GM19043 (cell line): Measurements from ENCODE around the gene PCDHGA6.
"Not testable (repeated sequence)": the region's sequence is repeated elsewhere in the genome, so short reads cannot be mapped to it uniquely, and the experiment has no call there.

Experiments
- ATAC-seq: cut with Tn5 transposase; IDR thresholded peaks from one replicate; pipeline ENCODE4 v1.9.1; 2021; ENCODE audit warnings: low read depth; ENCODE audit not compliant: unreplicated experiment

The PCDHGA6 gene

GRCh38 chr5:141359790-141360426 lies 13.8 kb upstream of the PCDHGA6 start, which contains the start of gene PCDHGB2:
PCDHGB2 (plus strand) TSS chr5:141359994; CDS start chr5:141360136, 142 bp downstream.
- ATAC-seq, result no peak

- ATAC-seq, result no peak
Observed at GRCh38 chr5:141360685-141361084, 13.0 kb upstream of the PCDHGA6 start.

GRCh38 chr5:141362719-141363118 lies 11.0 kb upstream of the PCDHGA6 start:
- ATAC-seq, result no peak

- no peak for ATAC-seq
Observed at GRCh38 chr5:141363952-141364660, 9.6 kb upstream of the PCDHGA6 start, which contains the start of gene PCDHGA5. PCDHGA5 (plus strand) TSS chr5:141364162; CDS start chr5:141364331, 169 bp downstream.

GRCh38 chr5:141366016-141366896 lies 7.4 kb upstream of the PCDHGA6 start:
- no peak for ATAC-seq

- peak; percentile 74 for ATAC-seq
Observed at GRCh38 chr5:141369994-141370848, 3.5 kb upstream of the PCDHGA6 start, which contains the start of gene PCDHGB3. PCDHGB3 (plus strand) TSS chr5:141370242; CDS start chr5:141370395, 153 bp downstream.

GRCh38 chr5:141371572-141372475 lies 1.9 kb upstream of the PCDHGA6 start:
- no peak for ATAC-seq

GRCh38 chr5:141374627-141375026 lies 936 bp downstream of the PCDHGA6 start:
- ATAC-seq, result no peak

- not testable (repeated sequence) for ATAC-seq
Observed at GRCh38 chr5:141375444-141376155, 1.9 kb downstream of the PCDHGA6 start.

GRCh38 chr5:141382469-141383294 lies 9.0 kb downstream of the PCDHGA6 start, which contains the start of gene PCDHGA7:
PCDHGA7 (plus strand) TSS chr5:141382742; CDS start chr5:141382900, 158 bp downstream.
- no peak for ATAC-seq

- ATAC-seq, result no peak
Observed at GRCh38 chr5:141383345-141383744, 9.7 kb downstream of the PCDHGA6 start.

- no peak for ATAC-seq
Observed at GRCh38 chr5:141384471-141385267, 11.0 kb downstream of the PCDHGA6 start.

GRCh38 chr5:141387557-141388311 lies 14.0 kb downstream of the PCDHGA6 start, which contains the start of gene PCDHGB4:
PCDHGB4 (plus strand) TSS chr5:141387698; CDS start chr5:141387885, 187 bp downstream.
- ATAC-seq, result not testable (repeated sequence)

GRCh38 chr5:141388661-141389060 lies 15.0 kb downstream of the PCDHGA6 start:
- no peak for ATAC-seq

- no peak for ATAC-seq
Observed at GRCh38 chr5:141389153-141390042, 15.7 kb downstream of the PCDHGA6 start.
